ENCODE results near the gene FAH. TPM values are rescaled to one million over a fixed set of nuclear protein-coding genes. Genes with fewer than 3 reads are reported as not detected.

FAH gene
- polyA plus RNA-seq, 1 donor from 2014 or later: 3.1 TPM

GRCh38 chr15:80142646-80143045 is 10.2 kb upstream of the FAH start:
- Histone ChIP-seq H3K9me2 (ENCODE audit: insufficient read depth, low read length) (no peaks in the 10 kb centered on the region), H3K36me3 (ENCODE audit: insufficient read depth, low read length) (no peaks in the 10 kb centered on the region), H3F3A (ENCODE audit: insufficient read depth, low read length, poor library complexity, severe bottlenecking) (no peaks in the 10 kb centered on the region), H3K27ac (ENCODE audit: low read length) (no peak overlapping the region), H3K27me3 (ENCODE audit: insufficient read depth, low read depth, low read length) (no peaks in the 10 kb centered on the region), H2AFZ (ENCODE audit: low read depth, low read length) (no peak overlapping the region), H3K4me3 (ENCODE audit: low read length) (no peak overlapping the region), H3K79me2 (replicated peaks; ENCODE audit: insufficient read depth, low read length) (no peaks in the 10 kb centered on the region), H4K20me1 (ENCODE audit: insufficient read depth) (no peaks in the 10 kb centered on the region), H3K4me2 (ENCODE audit: low read length) (no peak overlapping the region), H3K9ac (ENCODE audit: low read length) (no peak overlapping the region), H3K9me3 (ENCODE audit: low read length) (no peaks in the 10 kb centered on the region)
- TF ChIP-seq SMC3 (conservative IDR thresholded peaks at IDR 0.05; ENCODE audit: poor library complexity) (no peak), EZH2 (IDR thresholded peaks at IDR 0.05; ENCODE audit: borderline replicate concordance, insufficient read depth, low read length, poor library complexity, severe bottlenecking) (no peak), TAF1 (IDR thresholded peaks at IDR 0.05; ENCODE audit: low read depth) (no peak), CTCF (IDR thresholded peaks at IDR 0.05; ENCODE audit: poor library complexity, severe bottlenecking) (no peak), MXI1 (conservative IDR thresholded peaks at IDR 0.05; ENCODE audit: poor library complexity, severe bottlenecking) (no peak), RAD21 (conservative IDR thresholded peaks at IDR 0.05) (no peak), POLR2AphosphoS5 (IDR thresholded peaks at IDR 0.05) (no peak), EP300 (conservative IDR thresholded peaks at IDR 0.05; ENCODE audit: poor library complexity, severe bottlenecking) (no peak), REST (IDR thresholded peaks at IDR 0.05; ENCODE audit: borderline replicate concordance) (no peak)

- Histone ChIP-seq H3K9me3 (ENCODE audit: low read length) (no peaks in the 10 kb centered on the region), H3K4me2 (ENCODE audit: low read length) (no peak overlapping the region)
These were observed 1.7 kb upstream of the FAH start for GRCh38 chr15:80151148-80151547.

More at GRCh38 chr15:80151148-80151547, 1.7 kb upstream of the FAH start:
- no peak overlapping the region for H3K9ac ChIP-seq (ENCODE audit: low read length)
- no peaks in the 10 kb centered on the region for H3K27me3 ChIP-seq (ENCODE audit: insufficient read depth, low read depth, low read length)
- TF ChIP-seq SMC3 (conservative IDR thresholded peaks at IDR 0.05; ENCODE audit: poor library complexity): no peak
- TF ChIP-seq EP300 (conservative IDR thresholded peaks at IDR 0.05; ENCODE audit: poor library complexity, severe bottlenecking): no peak
- no peak for TF ChIP-seq POLR2AphosphoS5 (IDR thresholded peaks at IDR 0.05)
- no peak for TF ChIP-seq REST (IDR thresholded peaks at IDR 0.05; ENCODE audit: borderline replicate concordance)
- no peak for TF ChIP-seq CTCF (IDR thresholded peaks at IDR 0.05; ENCODE audit: poor library complexity, severe bottlenecking)
- TF ChIP-seq EZH2 (IDR thresholded peaks at IDR 0.05; ENCODE audit: borderline replicate concordance, insufficient read depth, low read length, poor library complexity, severe bottlenecking): no peak
- no peak for TF ChIP-seq RAD21 (conservative IDR thresholded peaks at IDR 0.05)
- TF ChIP-seq TAF1 (IDR thresholded peaks at IDR 0.05; ENCODE audit: low read depth): no peak
- no peaks in the 10 kb centered on the region for H3K36me3 ChIP-seq (ENCODE audit: insufficient read depth, low read length)
- no peak overlapping the region for H3K4me3 ChIP-seq (ENCODE audit: low read length)
- no peaks in the 10 kb centered on the region for H3K79me2 ChIP-seq (replicated peaks; ENCODE audit: insufficient read depth, low read length)
- no peak overlapping the region for H2AFZ ChIP-seq (ENCODE audit: low read depth, low read length)
- H3F3A ChIP-seq (ENCODE audit: insufficient read depth, low read length, poor library complexity, severe bottlenecking): peaks cover 8% of the 10 kb centered on the region
- no peak overlapping the region for H3K27ac ChIP-seq (ENCODE audit: low read length)
- no peaks in the 10 kb centered on the region for H4K20me1 ChIP-seq (ENCODE audit: insufficient read depth)
- H3K9me2 ChIP-seq (ENCODE audit: insufficient read depth, low read length): no peaks in the 10 kb centered on the region

All from neural cell (in vitro differentiated cells).